ENCODE data around the gene TOP2A. TPM values are rescaled to one million over a fixed set of nuclear protein-coding genes. Genes with fewer than 3 reads are reported as not detected.

Gene TOP2A
- total RNA-seq, 3 donors from 2014 or later (not counting 1 experiment from before 2014, with no cell fraction given) = 2.0 to 6.4 (median 4.6) TPM

- no peaks in the 10 kb centered on the region for H3K9me3 ChIP-seq (ENCODE audit: control insufficient read depth, insufficient read depth, low read length)
- no peaks in the 10 kb centered on the region for H3K27me3 ChIP-seq (ENCODE audit: control insufficient read depth, insufficient read depth, low read length)
- H3K36me3 ChIP-seq (ENCODE audit: control insufficient read depth, insufficient read depth, low read length) = no peaks in the 10 kb centered on the region
- Mint-ChIP-seq H3K4me3 (no peak overlapping the region), H3K4me1 (peaks cover 9 to 10% of the 10 kb centered on the region in 2 donors), H3K27ac (no peak overlapping the region), H3K9me3 (no peaks in the 10 kb centered on the region), H3K36me3 (no peaks in the 10 kb centered on the region), H3K27me3 (ENCODE audit: low read depth in 2 of 2) (no peaks in the 10 kb centered on the region)
- H3K27ac ChIP-seq (ENCODE audit: low read length) = no peak overlapping the region
- no peak for TF ChIP-seq CTCF (IDR thresholded peaks at IDR 0.05)
- intact Hi-C loops (cut with micrococcal nuclease) = no loop called here
- WGBS (ENCODE audit: insufficient coverage) = 91% methylated on average over 2 of the region's 3 CpGs
- peaks cover 27% of the 10 kb centered on the region for H3K4me1 ChIP-seq (ENCODE audit: control insufficient read depth, insufficient read depth, low read length)
- H3K4me3 ChIP-seq (ENCODE audit: low read length) = no peak overlapping the region
- ATAC-seq (no peak), DNase-seq (no peak)
Observed at GRCh38 chr17:40422990-40423633, 5.4 kb upstream of the TOP2A start.

- ATAC-seq = no peak
- peaks cover 10 to 14% of the 10 kb centered on the region in 2 donors for H3K4me1 Mint-ChIP-seq
Observed at GRCh38 chr17:40419559-40420331, 2.0 kb upstream of the TOP2A start.

GRCh38 chr17:40418428-40418706, 671 bp upstream of the TOP2A start:
- Mint-ChIP-seq H3K4me1 (peaks cover 10 to 14% of the 10 kb centered on the region in 2 donors), H3K27ac (peak overlapping the region; percentile 75 to 78), H3K9me3 (no peaks in the 10 kb centered on the region), H3K4me3 (peak overlapping the region; percentile 96), H3K27me3 (ENCODE audit: low read depth in 2 of 2) (no peaks in the 10 kb centered on the region), H3K36me3 (no peaks in the 10 kb centered on the region)
- intact Hi-C loops (cut with micrococcal nuclease) = loop anchor here (1.0 kb wide), 1 partner anchor 131 kb away; the partner anchor contains the start of gene CDC6
- no peaks in the 10 kb centered on the region for H3K9me3 ChIP-seq (ENCODE audit: control insufficient read depth, insufficient read depth, low read length)
- DNase-seq (no peak), ATAC-seq (no peak)
- no peaks in the 10 kb centered on the region for H3K36me3 ChIP-seq (ENCODE audit: control insufficient read depth, insufficient read depth, low read length)
- no peaks in the 10 kb centered on the region for H3K27me3 ChIP-seq (ENCODE audit: control insufficient read depth, insufficient read depth, low read length)
- H3K27ac ChIP-seq (ENCODE audit: low read length) = peak overlapping the region; percentile 18
- WGBS (ENCODE audit: insufficient coverage) = 93% methylated on average over 14 of the region's 16 CpGs
- H3K4me1 ChIP-seq (ENCODE audit: control insufficient read depth, insufficient read depth, low read length) = peaks cover 16% of the 10 kb centered on the region
- H3K4me3 ChIP-seq (ENCODE audit: low read length) = peak overlapping the region; percentile 71
- TF ChIP-seq CTCF (IDR thresholded peaks at IDR 0.05) = no peak

More at GRCh38 chr17:40419559-40420331, 2.0 kb upstream of the TOP2A start:
- H3K36me3 ChIP-seq (ENCODE audit: control insufficient read depth, insufficient read depth, low read length) = no peaks in the 10 kb centered on the region
- peaks cover 16% of the 10 kb centered on the region for H3K4me1 ChIP-seq (ENCODE audit: control insufficient read depth, insufficient read depth, low read length)
- no peak for TF ChIP-seq CTCF (IDR thresholded peaks at IDR 0.05)
- Mint-ChIP-seq H3K36me3 (no peaks in the 10 kb centered on the region), H3K9me3 (no peaks in the 10 kb centered on the region), H3K4me3 (peak overlapping the region; percentile 76), H3K27me3 (ENCODE audit: low read depth in 2 of 2) (no peaks in the 10 kb centered on the region), H3K27ac (no peak overlapping the region)
- peak in 1 of 2 donors; percentile 34 for DNase-seq
- H3K27ac ChIP-seq (ENCODE audit: low read length) = no peak overlapping the region
- intact Hi-C loops (cut with micrococcal nuclease) = no loop called here
- H3K27me3 ChIP-seq (ENCODE audit: control insufficient read depth, insufficient read depth, low read length) = no peaks in the 10 kb centered on the region
- H3K9me3 ChIP-seq (ENCODE audit: control insufficient read depth, insufficient read depth, low read length) = no peaks in the 10 kb centered on the region
- no peak overlapping the region for H3K4me3 ChIP-seq (ENCODE audit: low read length)
- WGBS (ENCODE audit: insufficient coverage) = 59% methylated on average over 9 of the region's 11 CpGs

Measured in natural killer cell (primary cell).